IPS-20b (cell line): ENCODE results near the gene NATD1.
"Not testable (repeated sequence)": the region's sequence is repeated elsewhere in the genome, so short reads cannot be mapped to it uniquely, and the experiment has no call there.

Experiments
- H3K27ac ChIP-seq: one replicate; pipeline ENCODE4 v1.5.1; 2013; ENCODE audit warnings: low read length
- H3K27me3 ChIP-seq: 2 replicates; pipeline ENCODE4 v1.6.1; 2013; ENCODE audit warnings: mild to moderate bottlenecking, low read length, inconsistent platforms; ENCODE audit not compliant: insufficient read depth
- H3K36me3 ChIP-seq: 2 replicates; pipeline ENCODE4 v1.6.1; 2013; ENCODE audit warnings: low read depth, mild to moderate bottlenecking, inconsistent platforms, low read length, moderate library complexity; ENCODE audit not compliant: insufficient read depth
- H3K4me1 ChIP-seq: 2 replicates; pipeline ENCODE4 v1.6.1; 2013; ENCODE audit warnings: mild to moderate bottlenecking, control low read depth, inconsistent platforms, low read length, moderate library complexity; ENCODE audit not compliant: insufficient read depth
- H3K4me3 ChIP-seq: 2 replicates; pipeline ENCODE4 v1.5.1; 2013; ENCODE audit warnings: mild to moderate bottlenecking, low read length, inconsistent platforms
- H3K9ac ChIP-seq: 2 replicates; pipeline ENCODE4 v1.6.1; 2013; ENCODE audit warnings: low read depth, mild to moderate bottlenecking, inconsistent platforms, low read length, moderate library complexity
- H3K9me3 ChIP-seq: 2 replicates; pipeline ENCODE4 v1.6.1; 2013; ENCODE audit warnings: mild to moderate bottlenecking, low read depth, low read length, inconsistent platforms; ENCODE audit not compliant: insufficient read depth

NATD1 gene

DNA sequence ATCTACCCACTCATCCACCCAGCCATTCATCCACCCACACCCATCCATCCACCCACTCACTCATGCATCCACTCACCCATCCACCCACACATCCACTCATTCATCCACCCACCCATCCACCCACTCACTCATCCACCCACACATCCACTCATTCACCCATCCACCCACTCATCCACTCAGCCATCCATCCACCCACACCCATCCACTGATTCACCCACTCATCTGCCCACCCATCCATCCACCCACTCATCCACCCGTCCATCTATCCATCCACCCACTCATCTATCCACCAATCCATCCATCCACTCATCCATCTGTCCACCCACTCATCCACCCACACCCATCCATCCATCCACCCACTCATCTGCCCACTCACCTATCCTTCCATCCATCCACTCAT, 17.3 kb downstream of the NATD1 start:
- Histone ChIP-seq H3K27me3 (no peaks in the 10 kb centered on the region), H3K27ac (no peak overlapping the region), H3K9me3 (no peaks in the 10 kb centered on the region), H3K4me1 (peaks cover 9% of the 10 kb centered on the region; the same call in 1 of the 2 replicates), H3K4me3 (no peak overlapping the region), H3K36me3 (no peaks in the 10 kb centered on the region), H3K9ac (no peak overlapping the region)

DNA sequence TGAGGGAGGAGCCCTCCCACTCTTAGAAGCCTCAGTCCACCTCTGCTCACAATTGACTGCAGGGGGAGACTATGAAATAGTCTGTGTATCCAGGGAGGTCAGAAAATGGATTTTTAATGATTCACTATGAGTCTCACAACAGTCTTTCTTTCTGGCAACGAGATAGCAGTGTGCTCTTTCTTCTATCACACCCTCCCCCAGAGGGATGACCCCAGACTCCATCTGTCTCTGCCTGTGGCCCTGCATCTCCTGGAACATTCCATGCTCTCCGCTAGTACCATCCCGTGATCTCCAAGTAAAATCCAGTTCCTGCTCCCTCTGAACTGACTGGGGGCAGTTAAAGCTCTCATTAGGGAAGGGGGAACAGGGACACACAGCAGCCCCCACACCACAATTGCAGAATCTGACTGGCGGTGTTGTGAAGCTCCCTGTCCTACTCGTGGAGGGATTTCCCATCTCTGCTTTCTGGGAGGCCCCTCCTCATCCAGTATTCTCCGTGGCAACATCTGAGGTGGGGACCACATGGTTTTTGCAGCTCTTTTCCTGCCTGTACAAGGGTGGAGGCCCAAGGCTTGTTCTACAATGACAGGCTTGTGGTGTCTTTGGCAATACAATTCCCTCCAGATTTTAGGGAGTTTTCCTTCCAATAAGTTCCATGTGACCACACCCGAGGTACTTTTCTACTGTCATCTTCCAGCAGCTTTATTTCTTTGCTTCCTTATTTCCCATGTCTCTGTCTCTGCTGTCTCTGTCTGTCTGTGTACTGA, 19.4 kb downstream of the NATD1 start:
- no peaks in the 10 kb centered on the region for H3K36me3 ChIP-seq
- no peak overlapping the region for H3K27ac ChIP-seq
- no peak overlapping the region for H3K4me3 ChIP-seq
- no peaks in the 10 kb centered on the region for H3K27me3 ChIP-seq
- no peak overlapping the region for H3K9ac ChIP-seq
- H3K9me3 ChIP-seq: no peaks in the 10 kb centered on the region
- no peaks in the 10 kb centered on the region for H3K4me1 ChIP-seq

DNA sequence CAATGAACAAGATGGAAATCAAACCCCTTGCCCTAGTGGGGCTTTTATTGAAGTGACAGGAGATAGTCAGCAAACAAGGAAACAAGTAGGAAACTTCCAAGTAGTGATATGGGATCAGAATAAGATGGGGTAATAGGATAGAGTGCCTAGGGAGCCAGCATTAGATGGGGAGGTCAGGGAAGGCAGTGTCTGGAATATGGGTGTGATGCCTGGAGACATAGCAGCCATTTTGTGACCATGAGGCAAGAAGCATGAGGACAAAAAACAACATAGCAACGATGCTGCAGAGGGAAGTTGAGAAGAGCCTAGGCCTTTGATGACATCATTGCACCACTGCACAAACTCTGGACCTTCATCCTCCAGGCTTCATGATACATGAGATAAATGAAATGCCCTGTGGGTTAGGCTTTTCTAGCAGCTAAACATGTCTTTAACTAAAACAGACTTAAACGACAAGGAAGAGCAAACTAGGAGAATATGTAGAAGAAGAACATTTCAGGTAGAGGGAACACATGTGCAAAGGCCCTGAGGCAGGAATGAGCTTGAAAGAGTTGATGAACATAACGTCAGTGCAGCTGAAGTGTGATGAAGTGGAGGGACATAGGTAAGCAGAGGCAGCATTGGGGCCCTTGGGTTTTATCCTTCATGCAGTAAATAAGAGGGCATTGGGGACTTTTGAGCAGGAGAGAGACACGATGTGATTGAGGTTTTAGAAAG, 21.0 kb downstream of the NATD1 start:
- Histone ChIP-seq H3K36me3 (no peaks in the 10 kb centered on the region), H3K27ac (no peak overlapping the region), H3K4me3 (no peak overlapping the region), H3K4me1 (no peaks in the 10 kb centered on the region), H3K9me3 (no peaks in the 10 kb centered on the region), H3K27me3 (no peaks in the 10 kb centered on the region), H3K9ac (no peak overlapping the region)

DNA sequence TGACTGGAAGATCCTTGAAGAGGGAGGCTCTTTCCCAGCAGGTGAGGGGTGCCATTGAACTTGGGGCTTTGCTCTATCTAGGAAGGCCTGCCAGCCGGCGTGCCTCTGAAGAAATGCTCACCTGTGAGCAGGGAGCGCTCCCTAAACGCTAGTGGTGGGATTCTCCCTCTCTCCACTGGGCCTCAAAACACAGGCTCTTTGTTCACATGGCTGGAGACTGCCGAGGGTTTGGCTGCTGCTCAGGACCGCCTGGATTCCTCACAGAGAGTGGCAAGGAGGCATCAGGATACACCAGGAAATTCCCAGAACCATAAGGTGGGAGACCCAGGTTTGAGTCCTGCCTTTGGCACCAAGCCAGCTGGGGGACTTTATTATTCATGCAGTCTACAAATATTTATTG, 21.7 kb downstream of the NATD1 start:
- H3K27me3 ChIP-seq: no peaks in the 10 kb centered on the region
- no peak overlapping the region for H3K9ac ChIP-seq
- H3K4me1 ChIP-seq: no peaks in the 10 kb centered on the region
- H3K9me3 ChIP-seq: no peaks in the 10 kb centered on the region
- H3K36me3 ChIP-seq: no peaks in the 10 kb centered on the region
- H3K4me3 ChIP-seq: no peak overlapping the region
- H3K27ac ChIP-seq: no peak overlapping the region

DNA sequence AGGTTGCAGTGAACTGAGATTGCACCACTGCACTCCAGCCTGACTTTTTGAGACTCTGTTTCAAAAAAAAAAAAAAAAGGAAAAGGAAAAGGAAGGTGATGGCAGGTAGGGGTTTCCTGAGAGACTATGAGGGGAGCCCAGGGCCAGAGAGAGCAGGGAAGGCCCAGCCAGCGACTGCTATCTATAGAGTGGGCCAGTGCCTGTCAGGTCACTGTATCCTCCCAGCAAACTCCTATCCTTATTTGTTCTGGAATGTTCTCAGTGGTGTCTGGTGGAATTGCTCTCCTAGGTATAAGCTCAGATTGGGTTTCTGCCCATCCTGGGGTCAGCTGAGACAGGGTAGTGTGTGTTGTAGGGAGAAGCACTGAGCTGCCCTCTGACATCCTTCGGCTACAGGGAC, 24.4 kb downstream of the NATD1 start:
- Histone ChIP-seq H3K36me3 (no peaks in the 10 kb centered on the region), H3K9me3 (no peaks in the 10 kb centered on the region), H3K9ac (no peak overlapping the region), H3K27me3 (no peaks in the 10 kb centered on the region), H3K4me3 (no peak overlapping the region), H3K27ac (no peak overlapping the region), H3K4me1 (no peaks in the 10 kb centered on the region)

DNA sequence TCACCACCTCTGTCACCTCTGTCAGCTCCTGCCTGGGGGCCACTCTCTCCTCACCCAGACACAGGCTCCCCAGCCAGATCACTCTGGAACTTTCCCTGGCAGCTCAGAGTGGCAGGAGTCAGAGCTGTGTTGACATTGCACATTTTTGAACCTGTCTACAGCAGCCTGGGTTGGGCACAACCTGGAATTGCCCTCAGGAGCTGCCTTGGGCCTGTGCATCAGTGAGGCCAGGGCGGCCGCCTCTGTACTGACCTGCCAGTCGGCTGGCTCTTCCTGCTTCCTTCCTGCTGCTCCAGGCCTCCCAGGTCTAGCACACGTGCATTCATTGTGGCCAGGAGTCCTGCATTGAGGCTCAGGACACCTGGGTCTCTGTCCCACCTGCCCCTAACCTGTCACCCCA, 25.1 kb downstream of the NATD1 start:
- no peaks in the 10 kb centered on the region for H3K27me3 ChIP-seq
- H3K27ac ChIP-seq: no peak overlapping the region
- H3K4me3 ChIP-seq: no peak overlapping the region
- H3K9ac ChIP-seq: no peak overlapping the region
- no peaks in the 10 kb centered on the region for H3K4me1 ChIP-seq
- H3K36me3 ChIP-seq: no peaks in the 10 kb centered on the region
- H3K9me3 ChIP-seq: no peaks in the 10 kb centered on the region

DNA sequence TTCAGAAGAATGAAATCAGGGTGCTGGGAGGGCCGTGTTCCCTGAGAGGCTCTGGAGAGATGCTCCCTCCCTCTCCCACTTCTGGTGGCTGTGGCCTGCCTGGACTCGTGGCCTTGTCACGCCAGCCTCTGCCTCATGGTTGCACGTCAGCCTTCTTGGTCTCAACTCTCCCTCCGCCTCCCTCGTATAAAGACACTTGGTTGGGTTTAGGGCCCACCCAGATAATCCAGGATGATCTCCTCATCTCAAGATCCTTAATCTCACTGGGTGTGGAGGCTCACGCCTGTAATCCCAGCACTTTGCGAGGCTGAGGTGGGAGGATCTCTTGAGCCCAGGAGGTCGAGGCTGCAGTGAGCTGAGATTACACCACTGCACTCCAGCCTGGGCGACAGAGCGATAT, 25.9 kb downstream of the NATD1 start:
- H3K4me3 ChIP-seq, H3K27ac ChIP-seq, H3K4me1 ChIP-seq, H3K27me3 ChIP-seq, H3K9me3 ChIP-seq, H3K36me3 ChIP-seq, H3K9ac ChIP-seq: not testable (repeated sequence)

DNA sequence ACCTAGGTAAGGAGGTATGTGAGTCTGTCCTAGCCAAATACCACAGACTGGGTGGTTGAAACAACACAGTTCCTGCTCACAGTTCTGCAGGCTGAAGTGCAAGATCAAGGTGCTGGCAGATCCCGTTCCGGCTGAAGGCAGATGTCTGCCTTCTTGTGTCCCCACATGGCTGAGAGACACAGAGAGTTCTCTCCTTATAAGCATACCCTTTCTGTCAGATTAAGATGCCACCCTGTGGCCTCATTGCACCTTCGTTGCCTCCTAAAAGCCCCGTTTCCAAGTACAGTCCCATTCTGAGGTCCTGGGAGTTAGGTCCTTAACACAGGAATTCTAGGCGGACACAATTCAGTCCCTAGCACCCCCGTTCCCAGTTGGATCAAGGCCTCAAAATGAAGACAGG, 30.1 kb downstream of the NATD1 start:
- Histone ChIP-seq H3K4me3 (no peak overlapping the region), H3K9ac (no peak overlapping the region), H3K9me3 (no peaks in the 10 kb centered on the region), H3K27me3 (no peaks in the 10 kb centered on the region), H3K27ac (no peak overlapping the region), H3K4me1 (no peaks in the 10 kb centered on the region), H3K36me3 (no peaks in the 10 kb centered on the region; the same call in 1 of the 2 replicates)

DNA sequence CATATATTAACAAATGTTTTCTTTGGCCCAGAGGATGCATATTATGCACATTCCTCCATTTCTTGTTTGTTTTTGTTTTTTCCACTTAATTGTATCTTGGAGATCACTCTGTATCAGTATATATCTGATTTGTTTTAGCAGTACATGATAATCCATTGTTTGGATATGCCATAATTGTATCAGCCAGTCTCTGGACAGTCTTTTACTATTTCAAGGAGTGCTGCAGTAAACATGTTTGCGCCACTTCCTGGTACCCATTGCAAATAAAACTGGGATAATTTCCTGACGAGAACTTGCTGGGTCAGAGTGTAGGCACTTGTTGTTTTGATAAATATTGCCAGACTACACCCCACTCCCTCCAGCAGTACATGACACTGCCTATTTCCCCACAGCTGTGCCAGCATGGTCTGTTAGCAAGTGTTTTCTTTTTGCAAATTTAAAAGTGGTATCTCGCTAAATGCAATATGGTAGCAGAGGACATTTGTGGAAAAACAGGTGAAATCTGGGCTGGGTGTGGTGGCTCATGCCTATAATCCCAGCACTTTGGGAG, 34.3 kb downstream of the NATD1 start:
- Histone ChIP-seq H3K9ac (no peak overlapping the region), H3K27me3 (no peaks in the 10 kb centered on the region), H3K27ac (no peak overlapping the region), H3K9me3 (no peaks in the 10 kb centered on the region), H3K4me1 (peaks cover 12% of the 10 kb centered on the region), H3K4me3 (no peak overlapping the region), H3K36me3 (no peaks in the 10 kb centered on the region; the same call in 1 of the 2 replicates)

DNA sequence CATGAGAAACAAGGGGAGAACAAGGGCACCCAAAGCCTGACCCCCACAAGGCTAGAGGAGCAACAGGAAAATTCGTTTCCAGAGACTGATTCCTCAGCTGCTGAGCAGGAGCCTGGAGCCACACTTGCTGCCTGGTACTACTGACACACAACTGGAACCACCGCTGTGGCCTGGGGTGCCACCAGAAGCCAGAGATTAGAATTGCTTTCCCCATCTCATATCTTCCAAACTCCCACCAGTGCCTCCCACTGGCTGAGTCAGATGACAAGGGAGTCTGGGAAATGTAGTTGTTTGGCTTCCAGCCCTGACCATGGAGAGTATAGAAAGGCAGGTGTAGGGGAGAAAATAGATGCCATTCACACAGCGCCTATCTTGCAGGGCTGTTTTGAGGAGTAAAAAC, 35.1 kb downstream of the NATD1 start:
- no peak overlapping the region for H3K4me3 ChIP-seq
- no peaks in the 10 kb centered on the region; the same call in 1 of the 2 replicates for H3K36me3 ChIP-seq
- no peak overlapping the region for H3K27ac ChIP-seq
- no peak overlapping the region for H3K9ac ChIP-seq
- no peaks in the 10 kb centered on the region for H3K9me3 ChIP-seq
- H3K4me1 ChIP-seq: peaks cover 13% of the 10 kb centered on the region
- H3K27me3 ChIP-seq: no peaks in the 10 kb centered on the region

DNA sequence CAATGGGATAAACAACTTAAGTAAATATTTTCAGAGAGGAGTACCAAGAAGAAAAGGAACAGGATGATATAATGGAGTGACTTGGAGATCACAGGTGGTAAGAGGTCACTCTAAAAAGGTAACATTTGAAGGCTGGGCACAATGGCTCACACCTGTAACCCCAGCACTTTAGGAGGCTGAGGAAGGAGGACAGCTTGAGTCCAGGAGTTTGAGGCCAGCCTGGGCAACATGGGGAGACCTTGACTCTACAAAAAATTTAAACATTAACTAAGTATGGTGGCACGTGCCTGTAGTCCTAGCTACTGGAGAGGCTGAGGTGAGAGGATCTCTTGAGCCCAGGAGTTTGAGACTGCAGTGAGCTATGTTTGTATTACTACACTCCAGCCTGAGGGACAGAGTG, 35.9 kb downstream of the NATD1 start:
- Histone ChIP-seq H3K4me1 (peaks cover 20% of the 10 kb centered on the region), H3K4me3 (no peak overlapping the region)

DNA sequence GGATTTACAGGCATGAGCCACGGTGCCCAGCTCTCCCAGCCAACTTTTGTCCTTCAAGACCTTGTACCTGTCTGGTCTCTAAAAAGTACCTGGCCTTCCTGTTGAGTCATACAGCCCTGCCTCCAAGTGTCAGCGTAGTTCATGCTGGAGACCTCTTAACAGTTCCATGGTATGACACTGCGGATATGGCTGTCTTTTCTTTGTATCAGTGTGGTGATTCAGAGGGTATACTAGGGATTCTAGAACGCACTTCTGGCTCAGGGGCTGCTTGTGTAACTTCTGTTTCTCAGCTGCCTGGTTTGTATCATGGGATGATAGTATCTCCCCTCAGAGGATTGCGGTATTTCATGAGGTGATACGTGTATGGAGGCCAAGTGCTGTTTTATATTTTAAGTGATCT, 37.3 kb downstream of the NATD1 start:
- no peaks in the 10 kb centered on the region for H3K27me3 ChIP-seq
- peaks cover 8% of the 10 kb centered on the region for H3K36me3 ChIP-seq
- no peaks in the 10 kb centered on the region for H3K9me3 ChIP-seq
- peak overlapping the region; percentile 16; the same call in 1 of the 2 replicates for H3K4me3 ChIP-seq
- H3K9ac ChIP-seq: no peak overlapping the region; the same call in 1 of the 2 replicates
- peaks cover 25% of the 10 kb centered on the region for H3K4me1 ChIP-seq
- no peak overlapping the region for H3K27ac ChIP-seq

More for the DNA sequence above, 35.9 kb downstream of the NATD1 start:
- Histone ChIP-seq H3K27ac (no peak overlapping the region), H3K36me3 (no peaks in the 10 kb centered on the region; the same call in 1 of the 2 replicates), H3K27me3 (no peaks in the 10 kb centered on the region), H3K9ac (no peak overlapping the region), H3K9me3 (no peaks in the 10 kb centered on the region)
